SK-N-SH treated with all-trans-retinoic acid at 6 μM for 48 hours (cell line): Measurements from ENCODE around the gene KLK3.

ENCODE experiments used
- ATAC-seq: fragments of 200-7000 bp; cut with Tn5 transposase; 3 replicates; pipeline ENCODE4 v1.9.1; 2020; ENCODE audit warnings: mild to moderate bottlenecking, moderate library complexity
- ARNTL ChIP-seq: fragments of 450-650 bp; formaldehyde crosslinking; IDR thresholded peaks from 2 replicates; pipeline ENCODE4 v1.5.0; 2020; ENCODE audit warnings: low read depth, mild to moderate bottlenecking, moderate library complexity, borderline replicate concordance
- BACH2 ChIP-seq: fragments of 250-450 bp; sonication (Bioruptor Pico); IDR thresholded peaks from 2 replicates; pipeline ENCODE4 v1.9.0; 2021; ENCODE audit warnings: mild to moderate bottlenecking, borderline replicate concordance
- CREB5 ChIP-seq: fragments of 250-450 bp; sonication (Bioruptor Pico); IDR thresholded peaks from 2 replicates; pipeline ENCODE4 v1.5.1; 2020; ENCODE audit warnings: low read depth, mild to moderate bottlenecking, moderate library complexity
- CSDC2 ChIP-seq: fragments of 250-450 bp; sonication (Bioruptor Pico); IDR thresholded peaks from 2 replicates; pipeline ENCODE4 v1.5.0; 2020; ENCODE audit warnings: mild to moderate bottlenecking, moderate library complexity
- CSRNP3 ChIP-seq: fragments of 250-450 bp; sonication (Bioruptor Pico); IDR thresholded peaks from 2 replicates; pipeline ENCODE4 v1.5.1; 2021; ENCODE audit warnings: mild to moderate bottlenecking, moderate library complexity
- ESRRG ChIP-seq: fragments of 250-450 bp; sonication (Bioruptor Pico); IDR thresholded peaks from 2 replicates; pipeline ENCODE4 v1.6.1; 2021; ENCODE audit warnings: mild to moderate bottlenecking
- GLIS3 ChIP-seq: fragments of 250-450 bp; sonication (Bioruptor Pico); IDR thresholded peaks from 2 replicates; pipeline ENCODE4 v1.5.0; 2020; ENCODE audit warnings: mild to moderate bottlenecking, moderate library complexity
- ISL1 ChIP-seq: fragments of 250-450 bp; sonication (Bioruptor Pico); IDR thresholded peaks from 2 replicates; pipeline ENCODE4 v2.1.2; 2022; ENCODE audit warnings: mild to moderate bottlenecking, moderate library complexity
- OSR1 ChIP-seq: fragments of 250-450 bp; sonication (Bioruptor Pico); IDR thresholded peaks from 2 replicates; pipeline ENCODE4 v1.8.0; 2022; ENCODE audit warnings: moderate library complexity, mild to moderate bottlenecking, inconsistent platforms
- PATZ1 ChIP-seq: fragments of 250-450 bp; sonication (Bioruptor Pico); IDR thresholded peaks from 2 replicates; pipeline ENCODE4 v1.8.0; 2020; ENCODE audit warnings: mild to moderate bottlenecking, moderate library complexity, borderline replicate concordance
- POU6F1 ChIP-seq: fragments of 250-450 bp; sonication (Bioruptor Pico); IDR thresholded peaks from 2 replicates; pipeline ENCODE4 v1.8.0; 2021; ENCODE audit warnings: low read depth, mild to moderate bottlenecking, moderate library complexity, borderline replicate concordance
- PPARA ChIP-seq: fragments of 250-450 bp; sonication (Bioruptor Pico); IDR thresholded peaks from 2 replicates; pipeline ENCODE4 v1.5.0; 2020; ENCODE audit warnings: mild to moderate bottlenecking, borderline replicate concordance
- RARB ChIP-seq: fragments of 250-450 bp; sonication (Bioruptor Pico); IDR thresholded peaks from 2 replicates; pipeline ENCODE4 v1.8.0; 2021; ENCODE audit warnings: mild to moderate bottlenecking, moderate library complexity
- SNAI2 ChIP-seq: fragments of 250-450 bp; sonication (Bioruptor Pico); IDR thresholded peaks from 2 replicates; pipeline ENCODE4 v1.5.0; 2020; ENCODE audit warnings: mild to moderate bottlenecking, moderate library complexity
- TCF4 ChIP-seq: fragments of 250-450 bp; sonication (Bioruptor Pico); IDR thresholded peaks from 2 replicates; pipeline ENCODE4 v1.8.0; 2021; ENCODE audit warnings: mild to moderate bottlenecking, moderate library complexity, borderline replicate concordance
- TOX ChIP-seq: fragments of 250-450 bp; sonication (Bioruptor Pico); IDR thresholded peaks from 2 replicates; pipeline ENCODE4 v1.8.0; 2021; ENCODE audit warnings: mild to moderate bottlenecking, moderate library complexity, borderline replicate concordance
- ZC3H10 ChIP-seq: fragments of 250-450 bp; sonication (Bioruptor Pico); IDR thresholded peaks from 2 replicates; pipeline ENCODE4 v1.5.1; 2021; ENCODE audit warnings: mild to moderate bottlenecking, moderate library complexity
- ZFP30 ChIP-seq: fragments of 450-650 bp; formaldehyde crosslinking; IDR thresholded peaks from 2 replicates; pipeline ENCODE4 v1.5.0; 2022; ENCODE audit warnings: mild to moderate bottlenecking, moderate library complexity
- ZNF70 ChIP-seq: fragments of 450-650 bp; formaldehyde crosslinking; IDR thresholded peaks from 2 replicates; pipeline ENCODE4 v1.5.0; 2020; ENCODE audit warnings: mild to moderate bottlenecking, moderate library complexity
- ZNF8 ChIP-seq: fragments of 450-650 bp; formaldehyde crosslinking; IDR thresholded peaks from 2 replicates; pipeline ENCODE4 v1.5.0; 2020; ENCODE audit warnings: mild to moderate bottlenecking, moderate library complexity

The KLK3 gene

GRCh38 chr19:50842130-50842529 lies 12.6 kb upstream of the KLK3 start:
- ATAC-seq: no peak
- TF ChIP-seq POU6F1 (CRISPR knock-in tag): no peak
- TF ChIP-seq CREB5: no peak
- TF ChIP-seq ARNTL (CRISPR knock-in tag): no peak
- TF ChIP-seq TCF4 (CRISPR knock-in tag): no peak
- TF ChIP-seq PATZ1 (CRISPR knock-in tag): no peak
- no peak for TF ChIP-seq ISL1
- TF ChIP-seq RARB (CRISPR knock-in tag): no peak
- no peak for TF ChIP-seq ZNF8 (CRISPR knock-in tag)
- no peak for TF ChIP-seq SNAI2 (CRISPR knock-in tag)
- TF ChIP-seq GLIS3 (CRISPR knock-in tag): no peak
- no peak for TF ChIP-seq OSR1
- no peak for TF ChIP-seq ESRRG (CRISPR knock-in tag)
- TF ChIP-seq ZNF70 (CRISPR knock-in tag): no peak
- TF ChIP-seq ZC3H10 (CRISPR knock-in tag): no peak
- TF ChIP-seq CSDC2 (CRISPR knock-in tag): no peak
- TF ChIP-seq ZFP30 (CRISPR knock-in tag): no peak
- TF ChIP-seq, all 23 proteins: peak for 0

- TF ChIP-seq ZFP30 (CRISPR knock-in tag) (no peak), BACH2 (CRISPR knock-in tag) (no peak), TOX (CRISPR knock-in tag) (no peak), OSR1 (no peak), ISL1 (no peak), PPARA (no peak), ESRRG (CRISPR knock-in tag) (no peak), CSRNP3 (no peak), POU6F1 (CRISPR knock-in tag) (no peak), ZC3H10 (CRISPR knock-in tag) (no peak), ZNF70 (CRISPR knock-in tag) (no peak), RARB (CRISPR knock-in tag) (no peak), TCF4 (CRISPR knock-in tag) (no peak), ZNF8 (CRISPR knock-in tag) (no peak)
- TF ChIP-seq, all 23 proteins: peak for 0
- no peak for ATAC-seq
Observed at GRCh38 chr19:50843205-50843604, 11.5 kb upstream of the KLK3 start.

GRCh38 chr19:50843701-50844221 lies 11.0 kb upstream of the KLK3 start:
- TF ChIP-seq CREB5: no peak
- no peak for TF ChIP-seq ZNF8 (CRISPR knock-in tag)
- TF ChIP-seq OSR1: no peak
- no peak for TF ChIP-seq ESRRG (CRISPR knock-in tag)
- no peak for TF ChIP-seq BACH2 (CRISPR knock-in tag)
- no peak for TF ChIP-seq POU6F1 (CRISPR knock-in tag)
- TF ChIP-seq ZC3H10 (CRISPR knock-in tag): no peak
- no peak for ATAC-seq
